ENCODE results near the gene DCC.

Gene DCC

GRCh38 chr18:53070788-53071187, 730.8 kb downstream of the DCC start:
- no peak for DNase-seq (ENCODE audit: low read depth in 2 of 2)

- DNase-seq (ENCODE audit: low read depth in 2 of 2): no peak
Observed at GRCh38 chr18:53080687-53081086, 740.7 kb downstream of the DCC start.

GRCh38 chr18:53093636-53094035, 753.6 kb downstream of the DCC start:
- DNase-seq (ENCODE audit: low read depth in 2 of 2): no peak

GRCh38 chr18:53101536-53102105, 761.6 kb downstream of the DCC start:
- DNase-seq (ENCODE audit: low read depth in 2 of 2): no peak

GRCh38 chr18:53114441-53114840, 774.4 kb downstream of the DCC start:
- no peak for DNase-seq (ENCODE audit: low read depth in 2 of 2)

- no peak for DNase-seq (ENCODE audit: low read depth in 2 of 2)
Observed at GRCh38 chr18:53115876-53116585, 776.0 kb downstream of the DCC start.

- no peak for DNase-seq (ENCODE audit: low read depth in 2 of 2)
Observed at GRCh38 chr18:53117851-53118250, 777.9 kb downstream of the DCC start.

- DNase-seq (ENCODE audit: low read depth in 2 of 2): no peak
Observed at GRCh38 chr18:53126210-53126609, 786.2 kb downstream of the DCC start.

GRCh38 chr18:53131001-53131400, 791.0 kb downstream of the DCC start:
- DNase-seq (ENCODE audit: low read depth in 2 of 2): no peak

DNA sequence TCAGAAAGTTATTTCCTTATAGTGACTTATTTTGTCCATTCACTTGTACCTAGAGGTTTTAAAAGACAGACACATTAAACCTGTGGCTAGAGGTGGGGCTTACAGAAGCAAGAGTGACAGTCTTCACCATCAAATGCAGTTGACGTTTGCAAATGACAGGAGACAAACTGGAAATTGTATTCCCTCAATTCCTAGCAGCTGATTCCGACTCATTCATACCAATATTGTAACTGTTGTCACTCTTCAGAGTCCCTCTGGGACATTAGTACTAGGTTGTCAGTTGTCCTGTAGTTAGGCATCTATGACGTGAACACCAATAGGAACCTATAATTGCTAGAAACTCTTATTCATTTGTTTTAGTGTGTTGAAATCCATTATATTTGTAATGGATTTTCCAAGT, 794.7 kb downstream of the DCC start:
- no peak for DNase-seq (ENCODE audit: low read depth in 2 of 2)

- DNase-seq (ENCODE audit: low read depth in 2 of 2): no peak
Observed at GRCh38 chr18:53135654-53136053, 795.7 kb downstream of the DCC start.

DNA sequence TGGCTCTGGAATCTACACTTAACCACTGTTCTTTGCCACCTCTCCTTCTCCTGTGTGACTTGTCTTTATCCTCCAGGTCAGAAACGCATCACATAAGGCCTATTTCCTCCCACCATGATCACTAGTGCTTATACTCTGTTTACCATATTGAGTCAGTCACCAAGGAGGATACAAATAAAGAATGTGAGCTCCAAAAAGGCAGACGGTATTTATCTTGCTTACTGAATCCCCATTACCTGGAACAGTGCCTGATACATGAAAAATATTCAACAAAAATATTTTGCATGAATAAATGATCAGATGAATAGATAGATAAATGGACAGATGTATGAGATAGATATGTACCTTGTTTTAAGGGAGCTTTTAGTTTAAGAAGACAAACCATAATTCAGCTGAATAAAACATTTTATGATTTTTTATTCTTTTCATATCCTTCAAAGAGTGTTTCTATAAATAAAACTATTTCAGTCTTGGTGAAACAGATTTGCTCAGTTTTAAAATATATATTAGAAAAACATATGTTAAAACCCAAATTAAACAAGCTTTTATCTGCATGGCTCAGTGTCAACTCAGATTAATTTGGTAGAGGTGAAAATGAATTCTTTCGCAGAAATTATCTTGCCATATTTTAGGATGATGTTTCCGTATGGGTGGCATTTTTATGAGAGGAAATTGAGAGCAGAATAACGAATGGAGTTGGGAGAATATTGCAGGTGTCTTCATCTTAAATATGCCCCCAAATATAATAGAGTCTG, 799.9 kb downstream of the DCC start:
- DNase-seq (ENCODE audit: low read depth in 2 of 2): no peak

- DNase-seq (ENCODE audit: low read depth in 2 of 2): no peak
Observed at GRCh38 chr18:53142005-53142404, 802.0 kb downstream of the DCC start.

DNA sequence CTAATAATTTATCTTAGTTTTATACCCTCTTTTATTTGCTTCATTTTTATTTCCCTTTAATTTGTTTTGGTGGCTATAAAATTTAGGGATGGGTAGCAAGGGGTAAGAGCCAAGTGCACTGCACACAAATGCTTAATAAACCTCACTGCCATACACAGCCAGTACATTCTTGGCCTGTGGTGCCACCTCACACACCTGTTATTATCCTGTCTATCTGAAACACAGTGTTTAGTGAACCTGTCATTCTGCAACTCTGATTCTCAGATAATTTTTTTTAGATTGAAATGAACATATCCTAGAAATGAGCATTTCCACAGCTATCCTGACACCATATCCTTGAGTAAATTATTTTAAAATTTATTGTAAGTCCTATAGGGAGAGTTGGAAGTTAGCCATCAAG, 807.5 kb downstream of the DCC start:
- DNase-seq (ENCODE audit: low read depth in 2 of 2): no peak

DNA sequence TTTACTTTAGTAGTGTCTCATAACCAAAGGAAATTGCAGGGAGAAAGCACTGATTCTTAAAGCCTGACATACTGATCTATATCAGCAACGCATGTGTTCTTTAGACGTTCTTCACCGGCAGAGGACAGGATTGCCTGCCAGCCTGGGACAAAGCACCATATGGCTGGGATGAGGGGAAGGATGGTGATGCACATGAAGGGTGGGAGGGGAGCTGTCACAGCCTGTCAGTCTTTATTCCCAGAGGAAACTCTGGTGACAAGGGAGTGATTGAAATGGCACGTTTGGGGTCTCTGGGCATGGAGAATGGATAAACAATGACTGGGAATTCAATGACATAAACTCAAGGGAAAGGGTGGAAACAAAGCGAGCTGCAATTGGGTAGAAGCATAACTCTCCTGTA, 808.1 kb downstream of the DCC start:
- no peak for DNase-seq (ENCODE audit: low read depth in 2 of 2)

- DNase-seq (ENCODE audit: low read depth in 2 of 2): no peak
Observed at GRCh38 chr18:53152476-53152875, 812.5 kb downstream of the DCC start.

DNA sequence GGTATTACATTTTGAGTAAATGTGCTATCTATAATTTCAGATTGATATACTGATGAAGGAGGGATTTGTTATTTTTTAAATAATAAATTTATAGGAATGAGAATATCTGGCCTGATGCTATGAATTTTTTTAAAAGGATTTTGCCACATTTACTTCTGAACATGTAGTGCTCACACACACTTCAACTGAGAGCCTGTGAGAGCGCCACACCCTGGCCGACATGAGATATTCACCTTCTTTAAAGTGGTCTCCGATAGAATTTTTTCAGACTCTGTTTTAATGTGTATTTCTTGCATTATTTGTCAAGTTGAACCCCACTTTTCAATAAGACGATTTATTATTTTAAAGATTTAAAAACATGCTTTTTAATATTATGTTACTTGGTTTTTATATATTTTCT, 813.3 kb downstream of the DCC start:
- DNase-seq (ENCODE audit: low read depth in 2 of 2): no peak

DNA sequence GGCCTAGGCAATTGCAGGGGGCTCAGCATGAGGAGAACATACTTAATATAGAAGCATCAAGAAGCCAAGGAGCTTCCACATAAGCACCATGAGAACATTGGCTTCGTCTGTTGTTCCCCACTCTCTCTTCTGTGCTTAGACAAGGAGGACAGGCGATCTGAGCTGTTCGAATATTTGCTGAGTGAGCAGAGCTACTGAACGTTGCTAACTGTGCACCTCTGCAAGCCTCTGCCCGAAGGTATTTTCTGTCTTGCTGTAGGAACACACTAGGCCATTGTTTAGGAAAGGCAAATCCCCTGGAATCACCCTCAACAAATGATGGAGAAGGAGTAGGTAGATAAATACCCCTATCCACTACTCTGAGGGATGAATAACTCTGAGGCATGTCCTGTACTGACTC, 813.8 kb downstream of the DCC start:
- DNase-seq (ENCODE audit: low read depth in 2 of 2): no peak

- no peak for DNase-seq (ENCODE audit: low read depth in 2 of 2)
Observed at GRCh38 chr18:53165770-53166169, 825.8 kb downstream of the DCC start.

- DNase-seq (ENCODE audit: low read depth in 2 of 2): no peak
Observed at GRCh38 chr18:53169346-53169745, 829.3 kb downstream of the DCC start.

GRCh38 chr18:53191634-53192033, 851.6 kb downstream of the DCC start:
- DNase-seq (ENCODE audit: low read depth in 2 of 2): no peak

GRCh38 chr18:53193870-53194269, 853.9 kb downstream of the DCC start:
- DNase-seq (ENCODE audit: low read depth in 2 of 2): no peak

DNA sequence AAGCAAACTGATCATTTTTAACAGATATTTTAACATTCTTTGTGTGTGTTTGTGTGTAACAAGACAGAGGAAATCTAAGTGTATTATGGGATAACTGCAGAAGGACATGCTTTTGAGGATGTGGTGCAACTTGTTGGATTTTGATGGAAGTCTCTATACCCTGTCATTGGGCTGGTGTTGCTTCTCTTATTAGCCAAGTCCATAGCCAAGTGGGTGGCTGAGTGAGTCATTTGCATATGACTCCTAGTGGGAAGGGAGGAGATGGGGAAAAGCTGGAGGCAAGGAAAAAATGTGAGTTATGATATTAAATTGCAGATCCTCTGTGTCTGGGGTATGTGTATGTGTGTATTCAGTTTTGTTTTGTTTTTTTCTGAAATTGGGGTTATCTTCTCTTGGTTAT, 879.9 kb downstream of the DCC start:
- DNase-seq (ENCODE audit: low read depth in 2 of 2): no peak

Data from stimulated activated CD8-positive, alpha-beta memory T cell treated with anti-CD3 and anti-CD28 coated beads, Interleukin-15, amount 100 ng/mL, for 4 hours (primary cell).